WI38 (cell line): ENCODE results near the gene RXRA.

Experiments
- H3K4me3 ChIP-seq: 2 replicates; pipeline ENCODE4 v1.5.1; 2011; ENCODE audit warnings: low read depth, mild to moderate bottlenecking, control low read depth, low read length
- TF ChIP-seq, protein P1 (sequence below): IDR thresholded peaks from 2 replicates; pipeline ENCODE4 v1.5.1; 2012; ENCODE audit warnings: low read depth, mild to moderate bottlenecking, control low read depth, low read length

RXRA gene

GRCh38 chr9:134314039-134314949 lies 12.0 kb upstream of the RXRA start:
- H3K4me3 ChIP-seq = no peak overlapping the region
- TF ChIP-seq, protein P1, sequence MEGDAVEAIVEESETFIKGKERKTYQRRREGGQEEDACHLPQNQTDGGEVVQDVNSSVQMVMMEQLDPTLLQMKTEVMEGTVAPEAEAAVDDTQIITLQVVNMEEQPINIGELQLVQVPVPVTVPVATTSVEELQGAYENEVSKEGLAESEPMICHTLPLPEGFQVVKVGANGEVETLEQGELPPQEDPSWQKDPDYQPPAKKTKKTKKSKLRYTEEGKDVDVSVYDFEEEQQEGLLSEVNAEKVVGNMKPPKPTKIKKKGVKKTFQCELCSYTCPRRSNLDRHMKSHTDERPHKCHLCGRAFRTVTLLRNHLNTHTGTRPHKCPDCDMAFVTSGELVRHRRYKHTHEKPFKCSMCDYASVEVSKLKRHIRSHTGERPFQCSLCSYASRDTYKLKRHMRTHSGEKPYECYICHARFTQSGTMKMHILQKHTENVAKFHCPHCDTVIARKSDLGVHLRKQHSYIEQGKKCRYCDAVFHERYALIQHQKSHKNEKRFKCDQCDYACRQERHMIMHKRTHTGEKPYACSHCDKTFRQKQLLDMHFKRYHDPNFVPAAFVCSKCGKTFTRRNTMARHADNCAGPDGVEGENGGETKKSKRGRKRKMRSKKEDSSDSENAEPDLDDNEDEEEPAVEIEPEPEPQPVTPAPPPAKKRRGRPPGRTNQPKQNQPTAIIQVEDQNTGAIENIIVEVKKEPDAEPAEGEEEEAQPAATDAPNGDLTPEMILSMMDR = no peak

GRCh38 chr9:134314950-134315715 lies 11.1 kb upstream of the RXRA start:
- TF ChIP-seq, protein P1 = no peak
- no peak overlapping the region for H3K4me3 ChIP-seq

GRCh38 chr9:134315716-134316448 lies 10.4 kb upstream of the RXRA start:
- no peak overlapping the region for H3K4me3 ChIP-seq
- TF ChIP-seq, protein P1 = no peak

DNA sequence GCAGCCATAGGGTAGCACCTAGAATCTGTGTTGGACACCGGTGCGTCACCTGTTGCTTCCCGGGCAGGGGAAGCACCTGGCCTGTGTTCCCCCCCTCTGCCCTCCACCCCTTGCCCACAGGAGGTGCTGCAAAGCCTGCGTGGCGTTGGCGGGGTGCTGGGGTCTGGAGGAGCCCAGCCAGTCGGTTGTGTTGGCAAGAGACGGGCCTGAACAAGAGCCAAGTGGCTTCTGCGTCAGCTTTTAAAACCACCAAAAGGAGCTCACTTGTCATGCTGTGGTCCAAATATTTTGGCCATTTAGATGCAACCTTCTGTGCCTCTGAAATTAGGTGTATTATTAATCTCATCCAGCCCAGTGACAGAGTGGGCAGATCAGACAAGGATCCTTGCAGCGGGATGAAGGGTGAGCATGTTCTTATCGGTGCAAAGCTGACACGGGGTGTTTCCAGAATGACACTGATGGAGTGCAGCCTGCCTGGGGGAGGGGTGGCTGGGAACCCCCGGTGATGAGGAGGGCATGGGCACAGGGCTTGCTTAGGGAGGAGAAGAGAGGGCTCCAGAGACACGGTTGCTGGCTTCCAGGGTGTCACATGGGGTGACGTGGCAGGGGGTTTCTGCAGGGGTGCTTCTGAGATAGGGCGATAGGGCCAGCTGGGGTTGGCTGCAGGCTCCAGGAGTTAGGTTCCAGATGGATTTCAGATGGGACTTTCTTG lies 9.7 kb upstream of the RXRA start:
- H3K4me3 ChIP-seq = no peak overlapping the region
- TF ChIP-seq, protein P1 = no peak

DNA sequence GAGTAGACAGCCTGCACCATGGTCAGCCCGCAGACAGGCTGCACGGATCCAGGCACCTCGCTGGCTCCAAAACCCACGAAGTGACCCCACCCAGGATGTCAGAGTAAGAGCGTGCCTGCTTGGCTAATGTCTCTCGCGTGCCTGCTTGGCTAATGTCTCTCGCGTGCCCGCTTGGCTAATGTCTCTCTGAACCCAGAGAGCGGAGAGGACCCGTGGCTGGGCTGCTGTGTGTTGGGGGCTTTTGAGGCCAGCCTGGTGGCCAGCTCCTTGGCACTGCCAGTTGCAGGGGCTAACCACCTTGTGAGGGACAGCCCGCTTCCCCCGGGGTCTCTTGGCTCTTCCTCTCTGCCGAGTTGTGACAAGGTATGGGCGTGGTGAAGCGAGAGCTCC lies 8.9 kb upstream of the RXRA start:
- no peak overlapping the region for H3K4me3 ChIP-seq
- TF ChIP-seq, protein P1 = no peak

- TF ChIP-seq, protein P1 = no peak
- no peak overlapping the region for H3K4me3 ChIP-seq
Measured at GRCh38 chr9:134317790-134318414, 8.4 kb upstream of the RXRA start.
